ENCODE measurements around the gene CLIP2.
A peak's percentile ranks its signal among the peaks of the same experiment; 100 is the strongest.

The CLIP2 gene

DNA sequence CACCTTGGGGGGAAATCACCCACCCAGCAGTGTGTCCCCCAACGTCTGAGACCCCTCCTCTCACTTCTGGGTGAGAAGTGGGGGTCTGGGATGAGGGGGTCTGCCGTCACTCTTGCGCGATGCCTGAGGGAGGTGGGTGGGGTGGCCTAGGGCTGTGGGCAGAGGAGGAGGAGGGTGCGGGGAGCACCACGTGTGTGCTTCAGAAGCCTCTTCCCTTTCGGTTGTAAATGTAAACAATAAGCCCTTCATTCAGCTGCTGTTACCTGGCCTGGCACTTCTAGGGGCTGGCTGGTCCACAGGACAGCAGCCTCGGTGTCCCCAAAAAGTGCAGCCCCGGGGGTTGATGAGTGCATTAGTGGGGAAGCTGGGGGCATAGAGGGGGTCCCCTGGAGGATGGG lies 1.3 kb downstream of the CLIP2 start:
- no peak for TF ChIP-seq EP300 (IDR thresholded peaks at IDR 0.05; ENCODE audit: borderline replicate concordance)
- TF ChIP-seq ZBTB7A (IDR thresholded peaks at IDR 0.05; ENCODE audit: low read depth): no peak
- no peak for TF ChIP-seq CEBPB (IDR thresholded peaks at IDR 0.05)
- no peak for TF ChIP-seq YY1 (IDR thresholded peaks at IDR 0.05; ENCODE audit: low read depth)
- no peak for TF ChIP-seq TEAD4 (IDR thresholded peaks at IDR 0.05)
- TF ChIP-seq CREB1 (IDR thresholded peaks at IDR 0.05; ENCODE audit: low read depth): no peak
- TF ChIP-seq RAD21 (IDR thresholded peaks at IDR 0.05; ENCODE audit: low read depth): no peak
- TF ChIP-seq, protein P1, sequence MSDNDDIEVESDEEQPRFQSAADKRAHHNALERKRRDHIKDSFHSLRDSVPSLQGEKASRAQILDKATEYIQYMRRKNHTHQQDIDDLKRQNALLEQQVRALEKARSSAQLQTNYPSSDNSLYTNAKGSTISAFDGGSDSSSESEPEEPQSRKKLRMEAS (IDR thresholded peaks at IDR 0.05): no peak
- no peak for TF ChIP-seq NFIC (IDR thresholded peaks at IDR 0.05)
- no peak for TF ChIP-seq TAF1 (IDR thresholded peaks at IDR 0.05; ENCODE audit: low read depth)
- no peak for TF ChIP-seq EGR1 (IDR thresholded peaks at IDR 0.05)
- TF ChIP-seq, protein P2, sequence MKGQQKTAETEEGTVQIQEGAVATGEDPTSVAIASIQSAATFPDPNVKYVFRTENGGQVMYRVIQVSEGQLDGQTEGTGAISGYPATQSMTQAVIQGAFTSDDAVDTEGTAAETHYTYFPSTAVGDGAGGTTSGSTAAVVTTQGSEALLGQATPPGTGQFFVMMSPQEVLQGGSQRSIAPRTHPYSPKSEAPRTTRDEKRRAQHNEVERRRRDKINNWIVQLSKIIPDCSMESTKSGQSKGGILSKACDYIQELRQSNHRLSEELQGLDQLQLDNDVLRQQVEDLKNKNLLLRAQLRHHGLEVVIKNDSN (IDR thresholded peaks at IDR 0.05): no peak
- TF ChIP-seq, protein P3, sequence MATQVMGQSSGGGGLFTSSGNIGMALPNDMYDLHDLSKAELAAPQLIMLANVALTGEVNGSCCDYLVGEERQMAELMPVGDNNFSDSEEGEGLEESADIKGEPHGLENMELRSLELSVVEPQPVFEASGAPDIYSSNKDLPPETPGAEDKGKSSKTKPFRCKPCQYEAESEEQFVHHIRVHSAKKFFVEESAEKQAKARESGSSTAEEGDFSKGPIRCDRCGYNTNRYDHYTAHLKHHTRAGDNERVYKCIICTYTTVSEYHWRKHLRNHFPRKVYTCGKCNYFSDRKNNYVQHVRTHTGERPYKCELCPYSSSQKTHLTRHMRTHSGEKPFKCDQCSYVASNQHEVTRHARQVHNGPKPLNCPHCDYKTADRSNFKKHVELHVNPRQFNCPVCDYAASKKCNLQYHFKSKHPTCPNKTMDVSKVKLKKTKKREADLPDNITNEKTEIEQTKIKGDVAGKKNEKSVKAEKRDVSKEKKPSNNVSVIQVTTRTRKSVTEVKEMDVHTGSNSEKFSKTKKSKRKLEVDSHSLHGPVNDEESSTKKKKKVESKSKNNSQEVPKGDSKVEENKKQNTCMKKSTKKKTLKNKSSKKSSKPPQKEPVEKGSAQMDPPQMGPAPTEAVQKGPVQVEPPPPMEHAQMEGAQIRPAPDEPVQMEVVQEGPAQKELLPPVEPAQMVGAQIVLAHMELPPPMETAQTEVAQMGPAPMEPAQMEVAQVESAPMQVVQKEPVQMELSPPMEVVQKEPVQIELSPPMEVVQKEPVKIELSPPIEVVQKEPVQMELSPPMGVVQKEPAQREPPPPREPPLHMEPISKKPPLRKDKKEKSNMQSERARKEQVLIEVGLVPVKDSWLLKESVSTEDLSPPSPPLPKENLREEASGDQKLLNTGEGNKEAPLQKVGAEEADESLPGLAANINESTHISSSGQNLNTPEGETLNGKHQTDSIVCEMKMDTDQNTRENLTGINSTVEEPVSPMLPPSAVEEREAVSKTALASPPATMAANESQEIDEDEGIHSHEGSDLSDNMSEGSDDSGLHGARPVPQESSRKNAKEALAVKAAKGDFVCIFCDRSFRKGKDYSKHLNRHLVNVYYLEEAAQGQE (IDR thresholded peaks at IDR 0.05; ENCODE audit: low read depth): no peak
- TF ChIP-seq FOXM1 (IDR thresholded peaks at IDR 0.05; ENCODE audit: borderline replicate concordance, low read depth): no peak
- TF ChIP-seq TCF12 (IDR thresholded peaks at IDR 0.05; ENCODE audit: low read depth): no peak

DNA sequence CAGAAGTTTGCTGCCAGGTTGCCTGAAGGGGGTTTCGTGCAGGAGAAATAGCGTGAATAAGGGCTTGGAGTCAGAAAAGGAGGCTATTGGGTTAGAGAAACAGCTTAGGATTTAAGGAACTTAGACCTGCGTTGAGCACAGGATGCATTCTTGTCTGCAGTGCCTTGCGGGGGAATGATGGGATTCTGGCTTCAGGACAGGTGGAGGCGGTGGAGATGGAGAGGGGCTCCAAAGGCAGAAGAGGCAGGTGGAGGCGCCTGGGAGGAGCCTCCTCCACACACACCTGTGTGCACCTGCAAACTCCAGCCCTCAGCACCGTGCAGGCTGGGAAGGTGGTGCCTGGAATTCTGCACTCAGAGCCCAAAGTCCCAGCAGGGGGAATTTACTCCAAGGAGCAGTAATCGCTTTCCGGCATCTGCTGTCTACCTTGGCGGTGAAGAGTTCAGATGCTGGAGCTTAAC lies 1.8 kb downstream of the CLIP2 start:
- TF ChIP-seq FOXM1 (IDR thresholded peaks at IDR 0.05; ENCODE audit: borderline replicate concordance, low read depth) (no peak), RAD21 (IDR thresholded peaks at IDR 0.05; ENCODE audit: low read depth) (no peak)

DNA sequence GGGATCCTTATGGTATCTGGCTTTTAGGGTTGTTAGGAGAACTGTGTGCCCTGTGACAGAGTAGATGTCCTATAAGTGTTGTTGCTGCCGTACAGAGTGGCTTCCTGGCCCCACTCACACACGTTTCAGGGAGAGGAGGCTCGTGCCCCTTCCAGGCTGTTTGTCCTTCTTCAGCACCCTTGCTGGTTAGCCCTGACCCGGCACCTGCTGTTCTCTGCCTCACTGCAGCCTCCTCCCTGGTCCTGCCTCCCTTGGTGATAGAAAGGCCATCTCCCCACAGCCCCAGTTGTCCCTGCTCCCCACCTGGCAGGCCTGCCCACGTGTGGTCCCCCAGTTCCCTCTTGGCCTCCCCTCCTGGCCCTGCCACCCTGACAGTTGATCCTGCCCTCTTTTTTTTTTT lies 2.3 kb downstream of the CLIP2 start:
- TF ChIP-seq FOXM1 (IDR thresholded peaks at IDR 0.05; ENCODE audit: borderline replicate concordance, low read depth): no peak
- TF ChIP-seq EGR1 (IDR thresholded peaks at IDR 0.05): no peak
- TF ChIP-seq RAD21 (IDR thresholded peaks at IDR 0.05; ENCODE audit: low read depth): no peak
- TF ChIP-seq YY1 (IDR thresholded peaks at IDR 0.05; ENCODE audit: low read depth): no peak
- no peak for TF ChIP-seq NFIC (IDR thresholded peaks at IDR 0.05)
- no peak for TF ChIP-seq EP300 (IDR thresholded peaks at IDR 0.05; ENCODE audit: borderline replicate concordance)
- TF ChIP-seq CREB1 (IDR thresholded peaks at IDR 0.05; ENCODE audit: low read depth): no peak
- TF ChIP-seq CEBPB (IDR thresholded peaks at IDR 0.05): no peak
- no peak for TF ChIP-seq ZBTB7A (IDR thresholded peaks at IDR 0.05; ENCODE audit: low read depth)
- TF ChIP-seq TEAD4 (IDR thresholded peaks at IDR 0.05): no peak
- TF ChIP-seq, protein P1 (IDR thresholded peaks at IDR 0.05): no peak
- TF ChIP-seq, protein P2 (IDR thresholded peaks at IDR 0.05): no peak
- no peak for TF ChIP-seq TCF12 (IDR thresholded peaks at IDR 0.05; ENCODE audit: low read depth)

DNA sequence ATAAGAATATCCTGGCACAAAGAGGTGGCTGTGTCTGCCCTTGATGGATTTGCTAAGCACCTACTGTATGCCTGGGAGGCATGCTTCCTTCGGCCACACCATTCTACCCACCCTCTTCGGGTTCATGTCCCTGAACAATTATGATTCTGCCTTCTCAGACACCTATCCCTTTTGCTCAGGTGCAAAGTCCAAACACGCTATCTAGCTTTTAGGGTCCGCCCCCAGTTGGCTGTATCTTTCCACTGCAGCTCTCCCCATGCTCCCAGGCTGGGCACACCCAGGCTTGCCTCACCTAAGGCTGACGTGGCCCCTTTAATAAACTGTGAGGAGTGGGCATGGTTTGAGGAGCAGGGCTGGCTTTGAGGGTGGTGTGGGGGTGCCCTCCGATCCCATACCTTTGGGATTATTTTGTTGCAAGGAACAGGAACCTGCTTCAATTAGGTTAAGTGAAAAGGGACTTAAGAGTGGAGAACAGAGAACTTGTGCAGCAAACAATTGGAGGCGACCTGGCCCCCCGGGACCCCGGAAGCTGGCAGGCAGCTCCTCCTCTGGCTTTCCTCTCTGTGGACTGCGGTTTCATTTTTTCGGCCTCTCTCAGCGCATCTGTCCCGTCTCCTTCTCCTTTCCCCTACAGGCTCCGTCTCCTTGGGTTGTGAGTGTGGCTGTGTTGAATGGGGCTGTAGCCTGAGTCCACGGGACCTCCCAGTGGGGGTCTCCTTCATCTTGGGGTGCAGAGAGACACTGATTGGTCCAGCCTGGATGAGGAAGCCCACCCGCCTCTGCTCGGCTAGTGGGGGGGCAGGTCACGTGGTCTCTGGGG lies 3.8 kb downstream of the CLIP2 start:
- TF ChIP-seq EP300 (IDR thresholded peaks at IDR 0.05; ENCODE audit: borderline replicate concordance): no peak
- no peak for TF ChIP-seq CEBPB (IDR thresholded peaks at IDR 0.05)
- TF ChIP-seq RAD21 (IDR thresholded peaks at IDR 0.05; ENCODE audit: low read depth): no peak
- TF ChIP-seq, protein P2 (IDR thresholded peaks at IDR 0.05): peak; percentile 35; the same call in 1 of the 2 replicates
- no peak for TF ChIP-seq TCF12 (IDR thresholded peaks at IDR 0.05; ENCODE audit: low read depth)
- TF ChIP-seq YY1 (IDR thresholded peaks at IDR 0.05; ENCODE audit: low read depth): no peak
- TF ChIP-seq TEAD4 (IDR thresholded peaks at IDR 0.05): no peak
- TF ChIP-seq CREB1 (IDR thresholded peaks at IDR 0.05; ENCODE audit: low read depth): no peak

DNA sequence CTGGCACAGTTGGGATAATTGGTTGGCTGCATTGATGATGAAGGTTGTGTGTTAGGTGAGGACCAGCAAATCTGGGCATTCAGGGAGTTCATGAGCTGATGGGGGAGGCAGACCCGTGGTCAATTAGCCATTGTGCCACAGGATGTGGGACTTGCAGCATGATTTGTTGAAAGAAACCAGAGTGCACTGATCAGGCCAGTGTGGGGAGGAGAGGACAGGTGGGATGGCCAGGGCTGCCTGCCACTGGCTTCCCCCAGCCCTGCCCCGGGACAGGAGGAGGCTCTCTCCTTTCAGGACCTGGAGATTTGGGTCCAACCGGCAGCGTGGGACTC lies 4.3 kb downstream of the CLIP2 start:
- TF ChIP-seq CREB1 (IDR thresholded peaks at IDR 0.05; ENCODE audit: low read depth) (no peak), TAF1 (IDR thresholded peaks at IDR 0.05; ENCODE audit: low read depth) (no peak), EGR1 (IDR thresholded peaks at IDR 0.05) (no peak), RAD21 (IDR thresholded peaks at IDR 0.05; ENCODE audit: low read depth) (no peak), CEBPB (IDR thresholded peaks at IDR 0.05) (no peak), YY1 (IDR thresholded peaks at IDR 0.05; ENCODE audit: low read depth) (no peak)
- TF ChIP-seq, protein P1 (IDR thresholded peaks at IDR 0.05): no peak

DNA sequence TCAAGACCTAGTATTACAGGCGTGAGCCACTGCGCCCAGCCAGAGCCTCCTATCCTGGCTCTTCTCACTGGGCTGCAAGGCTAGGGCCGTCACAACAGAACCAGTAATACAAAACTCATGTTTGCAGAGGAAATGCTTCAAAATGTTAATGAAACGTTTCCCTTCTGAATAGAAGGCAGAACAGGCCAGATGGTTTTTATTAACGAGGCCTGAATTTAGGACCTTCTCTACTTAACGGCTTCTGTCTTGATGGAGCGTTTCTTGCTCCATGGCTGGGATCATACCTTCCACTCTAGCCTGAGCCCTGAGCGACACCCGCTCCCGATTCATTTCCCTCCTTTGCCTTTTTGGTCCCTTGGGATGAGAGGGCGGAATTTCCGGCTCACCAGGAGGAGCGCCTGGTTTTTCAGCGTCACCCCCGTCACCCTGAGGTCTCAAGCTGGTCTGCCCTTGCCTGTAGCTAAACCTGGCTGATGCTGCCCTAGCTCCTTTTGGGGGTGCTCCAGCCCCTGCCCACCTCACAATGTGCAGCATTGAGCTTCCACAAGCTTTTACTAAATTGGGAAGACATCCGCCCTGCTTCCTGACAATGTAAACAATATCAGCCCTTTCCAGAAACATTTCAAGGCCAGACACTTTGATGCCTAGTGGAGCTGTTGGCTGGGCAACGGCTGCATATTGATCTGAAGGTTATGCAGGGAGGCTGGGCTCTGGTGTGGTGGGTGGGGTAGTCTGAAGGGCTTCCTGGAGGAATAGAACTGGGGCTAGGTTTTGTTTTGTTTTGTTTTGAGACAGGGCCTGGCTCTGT lies 5.2 kb downstream of the CLIP2 start:
- TF ChIP-seq, protein P3 (IDR thresholded peaks at IDR 0.05; ENCODE audit: low read depth): no peak
- TF ChIP-seq FOXM1 (IDR thresholded peaks at IDR 0.05; ENCODE audit: borderline replicate concordance, low read depth): no peak
- TF ChIP-seq EP300 (IDR thresholded peaks at IDR 0.05; ENCODE audit: borderline replicate concordance): no peak
- no peak for TF ChIP-seq NFIC (IDR thresholded peaks at IDR 0.05)
- TF ChIP-seq TAF1 (IDR thresholded peaks at IDR 0.05; ENCODE audit: low read depth): no peak
- TF ChIP-seq EGR1 (IDR thresholded peaks at IDR 0.05): no peak
- no peak for TF ChIP-seq CEBPB (IDR thresholded peaks at IDR 0.05)
- no peak for TF ChIP-seq ZBTB7A (IDR thresholded peaks at IDR 0.05; ENCODE audit: low read depth)
- TF ChIP-seq RAD21 (IDR thresholded peaks at IDR 0.05; ENCODE audit: low read depth): no peak
- no peak for TF ChIP-seq TEAD4 (IDR thresholded peaks at IDR 0.05)
- TF ChIP-seq TCF12 (IDR thresholded peaks at IDR 0.05; ENCODE audit: low read depth): no peak
- TF ChIP-seq, protein P2 (IDR thresholded peaks at IDR 0.05): no peak
- TF ChIP-seq CREB1 (IDR thresholded peaks at IDR 0.05; ENCODE audit: low read depth): no peak
- TF ChIP-seq, protein P1 (IDR thresholded peaks at IDR 0.05): no peak
- TF ChIP-seq YY1 (IDR thresholded peaks at IDR 0.05; ENCODE audit: low read depth): no peak
